C4-2B (cell line): ENCODE results near the gene TRIM72.

Experiments
- H3K27ac ChIP-seq: fragments of 450-650 bp; 2 replicates; pipeline ENCODE4 v1.5.1; 2017
- CTCF ChIP-seq: fragments of 450-650 bp; conservative IDR thresholded peaks from 2 replicates; pipeline ENCODE4 v1.5.1; 2017; ENCODE audit warnings: mild to moderate bottlenecking
- ZFX ChIP-seq: fragments of 450-650 bp; IDR thresholded peaks from 2 replicates; pipeline ENCODE4 v1.6.1; 2017

The TRIM72 gene

GRCh38 chr16:31186930-31187807 lies 26.8 kb upstream of the TRIM72 start:
- H3K27ac ChIP-seq = no peak overlapping the region
- TF ChIP-seq CTCF (no peak), ZFX (no peak)

DNA sequence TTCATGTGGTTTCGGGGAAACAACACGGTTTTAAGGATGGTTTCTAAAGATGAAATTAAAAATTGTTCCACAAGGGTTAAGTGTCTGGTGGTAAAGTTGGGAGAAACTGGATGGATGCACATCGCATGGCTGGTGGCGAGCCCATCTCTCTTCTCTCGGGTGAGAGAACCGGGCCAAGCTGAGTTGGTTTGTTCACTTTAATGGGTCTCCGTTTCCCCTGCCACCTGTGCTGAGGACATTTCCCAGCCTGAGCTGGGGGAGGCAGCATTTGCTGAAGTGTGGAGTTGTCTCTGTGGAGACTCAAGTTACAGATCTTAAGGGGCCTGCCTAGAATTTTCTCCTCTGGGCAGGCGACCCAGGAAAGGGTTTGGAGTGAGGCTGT lies 26.1 kb upstream of the TRIM72 start:
- TF ChIP-seq CTCF (no peak), ZFX (no peak)

DNA sequence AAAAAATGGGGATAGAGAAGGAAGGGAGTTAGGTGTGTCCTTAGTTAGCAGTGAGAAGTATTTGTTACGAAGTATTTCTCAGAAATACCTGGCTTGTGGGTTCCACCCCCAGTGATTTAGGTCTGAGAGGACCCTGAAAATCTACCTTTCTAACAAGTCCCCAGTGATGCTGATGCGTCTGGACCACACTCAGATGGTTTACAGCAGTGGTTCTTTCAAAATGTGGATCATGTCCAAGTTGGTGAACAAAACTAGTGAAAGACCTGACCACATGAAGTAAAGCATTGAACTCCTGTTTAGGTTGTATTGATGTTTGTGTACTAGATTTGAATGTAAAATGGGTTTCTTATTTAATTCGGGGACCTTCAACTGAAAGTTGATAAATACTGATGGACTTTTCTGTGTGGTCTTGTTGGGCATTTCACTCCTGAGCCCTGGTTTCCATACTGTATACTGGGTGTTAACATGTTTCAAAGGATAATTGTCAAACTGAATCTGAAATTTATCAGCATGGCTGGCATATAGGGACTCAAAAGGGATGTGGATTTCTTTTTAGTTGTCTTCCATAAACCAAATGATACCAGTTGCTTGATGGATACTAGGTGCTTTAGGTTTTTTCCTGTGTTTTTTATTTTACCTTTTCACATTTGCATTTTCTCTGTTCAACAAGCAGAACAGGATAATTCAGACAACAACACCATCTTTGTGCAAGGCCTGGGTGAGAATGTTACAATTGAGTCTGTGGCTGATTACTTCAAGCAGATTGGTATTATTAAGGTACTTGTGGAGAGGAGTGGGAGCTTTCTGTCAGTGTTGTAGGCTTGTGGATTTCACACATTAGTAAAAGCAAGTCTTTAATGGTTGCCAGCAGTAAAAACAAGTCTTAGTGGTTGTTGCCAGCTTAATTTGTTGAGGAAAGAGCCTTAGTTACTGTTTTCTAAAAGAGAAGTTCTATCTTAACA lies 25.2 kb upstream of the TRIM72 start:
- TF ChIP-seq ZFX = no peak
- TF ChIP-seq CTCF = no peak
- H3K27ac ChIP-seq = no peak overlapping the region

More for the DNA sequence above, 26.1 kb upstream of the TRIM72 start:
- no peak overlapping the region for H3K27ac ChIP-seq

DNA sequence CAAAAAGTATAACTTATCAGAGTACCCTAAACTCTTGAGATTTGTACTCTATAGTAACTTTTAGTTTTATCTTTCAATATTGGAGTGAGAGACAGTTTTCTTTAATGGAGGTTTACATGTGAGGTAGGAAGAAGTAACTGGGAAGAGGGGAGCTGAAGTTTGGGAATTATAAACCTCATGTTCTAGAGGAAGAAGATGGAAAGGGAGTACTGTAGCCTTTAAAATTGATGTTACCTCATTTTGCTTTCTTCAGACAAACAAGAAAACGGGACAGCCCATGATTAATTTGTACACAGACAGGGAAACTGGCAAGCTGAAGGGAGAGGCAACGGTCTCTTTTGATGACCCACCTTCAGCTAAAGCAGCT lies 24.5 kb upstream of the TRIM72 start:
- no peak overlapping the region for H3K27ac ChIP-seq
- TF ChIP-seq CTCF (no peak), ZFX (no peak)

DNA sequence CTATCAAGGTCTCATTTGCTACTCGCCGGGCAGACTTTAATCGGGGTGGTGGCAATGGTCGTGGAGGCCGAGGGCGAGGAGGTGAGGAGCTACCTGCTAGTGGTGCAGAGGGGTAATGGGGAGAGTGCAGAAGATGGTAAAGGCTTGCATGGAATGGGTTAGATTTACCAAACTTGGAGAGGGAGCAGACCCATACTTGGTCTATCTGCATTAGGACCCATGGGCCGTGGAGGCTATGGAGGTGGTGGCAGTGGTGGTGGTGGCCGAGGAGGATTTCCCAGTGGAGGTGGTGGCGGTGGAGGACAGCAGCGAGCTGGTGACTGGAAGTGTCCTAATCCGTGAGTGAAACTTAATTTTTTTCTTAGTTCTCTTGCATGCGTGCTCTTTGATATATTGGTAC lies 23.9 kb upstream of the TRIM72 start:
- H3K27ac ChIP-seq = no peak overlapping the region
- TF ChIP-seq ZFX = no peak
- no peak for TF ChIP-seq CTCF

- no peak for TF ChIP-seq ZFX
- H3K27ac ChIP-seq = no peak overlapping the region
Measured at GRCh38 chr16:31190818-31191444, 23.0 kb upstream of the TRIM72 start.

GRCh38 chr16:31191697-31192428 lies 22.1 kb upstream of the TRIM72 start:
- no peak overlapping the region for H3K27ac ChIP-seq
- TF ChIP-seq CTCF (no peak), ZFX (no peak)
